CD4-positive, alpha-beta T cell treated with Interleukin-4 for 4 hours (primary cell): ENCODE results near the gene PCDHB14.
"Not testable (repeated sequence)": the region's sequence is repeated elsewhere in the genome, so short reads cannot be mapped to it uniquely, and the experiment has no call there.

ENCODE experiments used
- DNase-seq: peaks from one replicate; pipeline ENCODE4 v3.0.0-alpha.2; 2020

Gene PCDHB14

DNA sequence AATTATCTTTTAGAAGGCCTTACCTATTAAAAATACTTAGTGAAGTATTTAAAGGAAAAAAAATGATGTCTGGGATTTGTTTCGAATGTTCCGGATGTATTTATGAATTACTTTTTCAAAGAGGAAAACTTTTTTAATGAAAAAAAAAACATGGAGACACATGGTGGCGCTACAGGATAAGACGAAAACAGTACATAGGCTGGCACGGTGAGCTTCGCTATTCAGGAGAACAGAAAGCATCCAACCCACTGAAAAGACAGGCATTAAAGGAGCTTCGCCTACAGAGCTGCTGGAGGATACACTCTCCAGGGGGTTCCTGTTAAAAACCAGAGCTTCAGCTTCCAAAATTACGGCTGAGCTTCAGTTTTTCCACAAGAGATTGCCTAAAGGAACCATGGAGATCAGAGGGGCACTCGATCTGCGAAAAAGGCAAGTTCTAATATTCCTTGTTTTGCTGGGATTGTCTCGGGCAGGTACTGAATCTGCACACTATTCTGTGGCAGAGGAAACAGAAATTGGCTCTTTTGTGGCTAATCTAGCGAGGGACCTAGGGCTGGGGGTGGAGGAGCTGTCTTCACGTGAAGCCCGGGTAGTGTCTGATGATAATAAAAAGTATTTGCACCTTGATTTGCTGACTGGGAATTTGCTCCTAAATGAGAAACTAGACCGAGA lies at the start of gene PCDHB14:
TSS of gene PCDHB14 (plus strand) at position 232 of the 672 bp plus-strand sequence. CDS start at position 395, 163 bp downstream.
- DNase-seq: no peak

DNA sequence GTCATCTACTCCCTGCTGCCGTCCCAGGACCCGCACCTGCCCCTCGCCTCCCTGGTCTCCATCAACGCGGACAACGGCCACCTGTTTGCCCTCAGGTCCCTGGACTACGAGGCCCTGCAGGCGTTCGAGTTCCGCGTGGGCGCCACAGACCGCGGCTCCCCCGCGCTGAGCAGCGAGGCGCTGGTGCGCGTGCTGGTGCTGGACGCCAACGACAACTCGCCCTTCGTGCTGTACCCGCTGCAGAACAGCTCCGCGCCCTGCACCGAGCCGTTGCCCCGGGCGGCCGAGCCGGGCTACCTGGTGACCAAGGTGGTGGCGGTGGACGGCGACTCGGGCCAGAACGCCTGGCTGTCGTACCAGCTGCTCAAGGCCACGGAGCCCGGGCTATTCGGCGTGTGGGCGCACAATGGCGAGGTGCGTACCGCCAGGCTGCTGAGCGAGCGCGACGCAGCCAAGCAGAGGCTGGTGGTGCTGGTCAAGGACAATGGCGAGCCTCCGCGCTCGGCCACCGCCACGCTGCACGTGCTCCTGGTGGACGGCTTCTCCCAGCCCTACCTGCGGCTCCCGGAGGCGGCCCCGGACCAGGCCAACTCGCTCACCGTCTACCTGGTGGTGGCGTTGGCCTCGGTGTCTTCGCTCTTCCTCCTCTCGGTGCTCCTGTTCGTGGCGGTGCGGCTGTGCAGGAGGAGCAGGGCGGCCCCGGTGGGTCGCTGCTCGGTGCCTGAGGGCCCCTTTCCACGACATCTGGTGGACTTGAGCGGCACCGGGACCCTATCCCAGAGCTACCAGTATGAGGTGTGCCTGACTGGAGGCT lies 48.6 kb upstream of the PCDHB14 start:
- DNase-seq: not testable (repeated sequence)

DNA sequence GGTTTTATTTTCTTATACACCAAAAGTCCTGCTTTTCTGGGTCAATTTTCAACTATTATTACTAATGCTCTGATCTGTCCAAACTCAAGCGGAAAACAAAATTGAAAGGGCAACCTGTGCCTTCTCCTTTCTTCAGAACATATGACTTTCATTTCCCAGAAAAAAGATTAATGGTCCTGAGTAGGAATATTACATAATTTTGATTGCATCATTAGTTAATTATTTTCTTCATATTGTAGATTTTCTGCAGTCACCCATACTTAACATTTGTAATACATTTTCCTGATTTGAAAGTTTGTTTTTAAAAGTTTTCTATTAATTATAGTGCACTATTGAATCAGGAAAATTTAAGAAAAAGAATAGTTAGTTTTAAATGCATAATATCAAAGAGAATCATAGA lies 47.2 kb upstream of the PCDHB14 start:
- no peak for DNase-seq

DNA sequence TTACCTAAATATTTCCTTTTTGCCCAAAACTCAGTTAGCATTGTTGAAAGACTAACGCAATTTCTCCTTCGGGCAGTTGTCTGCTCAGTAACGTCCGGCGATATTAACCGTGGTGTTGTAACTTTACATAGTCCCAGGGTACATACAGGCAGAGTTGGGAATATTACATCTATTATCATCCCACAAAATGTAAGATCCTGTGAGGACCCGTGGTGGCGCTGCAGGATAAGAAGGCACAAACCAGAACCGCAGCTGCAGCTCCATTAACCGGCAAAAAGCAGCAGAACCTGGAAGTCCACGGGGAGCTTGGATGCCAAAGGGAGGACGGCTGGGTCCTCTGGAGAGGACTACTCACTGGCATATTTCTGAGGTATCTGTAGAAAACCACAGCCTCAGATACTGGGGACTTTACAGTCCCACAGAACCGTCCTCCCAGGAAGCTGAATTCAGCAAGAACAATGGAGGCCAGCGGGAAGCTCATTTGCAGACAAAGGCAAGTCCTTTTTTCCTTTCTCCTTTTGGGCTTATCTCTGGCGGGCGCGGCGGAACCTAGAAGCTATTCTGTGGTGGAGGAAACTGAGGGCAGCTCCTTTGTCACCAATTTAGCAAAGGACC lies 45.5 kb upstream of the PCDHB14 start, which contains the start of gene PCDHB8:
TSS of gene PCDHB8 (plus strand) at position 214 of the 615 bp plus-strand sequence. CDS start at position 459, 245 bp downstream.
- DNase-seq: not testable (repeated sequence)

DNA sequence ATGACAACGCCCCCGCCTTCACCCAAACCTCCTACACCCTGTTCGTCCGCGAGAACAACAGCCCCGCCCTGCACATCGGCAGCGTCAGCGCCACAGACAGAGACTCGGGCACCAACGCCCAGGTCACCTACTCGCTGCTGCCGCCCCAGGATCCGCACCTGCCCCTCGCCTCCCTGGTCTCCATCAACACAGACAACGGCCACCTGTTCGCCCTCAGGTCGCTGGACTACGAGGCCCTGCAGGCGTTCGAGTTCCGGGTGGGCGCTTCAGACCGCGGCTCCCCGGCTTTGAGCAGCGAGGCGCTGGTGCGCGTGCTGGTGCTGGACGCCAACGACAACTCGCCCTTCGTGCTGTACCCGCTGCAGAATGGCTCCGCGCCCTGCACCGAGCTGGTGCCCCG lies 43.8 kb upstream of the PCDHB14 start:
- DNase-seq: not testable (repeated sequence)

DNA sequence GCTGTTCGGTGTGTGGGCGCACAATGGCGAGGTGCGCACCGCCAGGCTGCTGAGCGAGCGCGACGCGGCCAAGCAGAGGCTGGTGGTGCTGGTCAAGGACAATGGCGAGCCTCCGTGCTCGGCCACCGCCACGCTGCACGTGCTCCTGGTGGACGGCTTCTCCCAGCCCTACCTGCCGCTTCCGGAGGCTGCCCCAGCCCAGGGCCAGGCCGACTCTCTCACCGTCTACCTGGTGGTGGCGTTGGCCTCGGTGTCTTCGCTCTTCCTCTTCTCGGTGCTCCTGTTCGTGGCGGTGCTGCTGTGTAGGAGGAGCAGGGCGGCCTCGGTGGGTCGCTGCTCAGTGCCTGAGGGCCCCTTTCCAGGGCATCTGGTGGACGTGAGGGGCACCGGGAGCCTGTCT lies 43.3 kb upstream of the PCDHB14 start:
- DNase-seq: not testable (repeated sequence)

DNA sequence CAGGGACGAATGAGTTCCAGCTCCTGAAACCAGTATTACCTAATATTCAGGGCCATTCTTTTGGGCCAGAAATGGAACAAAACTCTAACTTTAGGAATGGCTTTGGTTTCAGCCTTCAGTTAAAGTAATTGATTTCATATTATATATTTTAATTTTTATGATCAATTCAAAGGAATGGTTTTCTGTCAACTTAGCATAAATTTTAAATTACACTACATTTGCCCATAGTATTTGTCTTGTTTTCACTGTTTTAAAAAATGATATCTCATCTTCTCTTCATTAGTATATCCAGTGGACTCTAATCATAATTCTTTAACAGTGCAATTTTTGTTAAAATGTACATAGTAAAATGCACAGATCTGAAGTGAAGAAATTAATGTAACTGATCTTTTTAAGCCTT lies 42.8 kb upstream of the PCDHB14 start:
- no peak for DNase-seq

DNA sequence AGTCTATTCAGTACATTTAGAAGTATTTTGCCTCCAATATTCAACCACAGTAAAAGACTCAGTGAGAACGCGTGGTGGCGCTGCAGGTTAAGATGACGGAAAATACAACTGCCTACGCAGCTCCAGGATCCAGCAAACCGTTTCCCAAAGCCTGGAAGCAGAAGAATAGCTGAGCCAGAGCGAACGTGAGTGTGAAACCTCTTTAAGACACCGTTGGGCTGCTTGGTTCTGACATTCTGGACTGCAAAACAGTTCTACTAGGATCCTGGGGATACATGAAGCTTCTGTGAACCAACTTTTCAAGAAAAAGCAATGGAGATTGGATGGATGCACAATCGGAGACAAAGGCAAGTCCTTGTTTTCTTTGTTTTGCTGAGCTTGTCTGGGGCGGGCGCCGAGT lies 40.9 kb upstream of the PCDHB14 start, which contains the start of gene PCDHB16:
TSS of gene PCDHB16 (plus strand) at position 140 of the 400 bp plus-strand sequence. CDS start at position 313, 173 bp downstream.
- no peak for DNase-seq

DNA sequence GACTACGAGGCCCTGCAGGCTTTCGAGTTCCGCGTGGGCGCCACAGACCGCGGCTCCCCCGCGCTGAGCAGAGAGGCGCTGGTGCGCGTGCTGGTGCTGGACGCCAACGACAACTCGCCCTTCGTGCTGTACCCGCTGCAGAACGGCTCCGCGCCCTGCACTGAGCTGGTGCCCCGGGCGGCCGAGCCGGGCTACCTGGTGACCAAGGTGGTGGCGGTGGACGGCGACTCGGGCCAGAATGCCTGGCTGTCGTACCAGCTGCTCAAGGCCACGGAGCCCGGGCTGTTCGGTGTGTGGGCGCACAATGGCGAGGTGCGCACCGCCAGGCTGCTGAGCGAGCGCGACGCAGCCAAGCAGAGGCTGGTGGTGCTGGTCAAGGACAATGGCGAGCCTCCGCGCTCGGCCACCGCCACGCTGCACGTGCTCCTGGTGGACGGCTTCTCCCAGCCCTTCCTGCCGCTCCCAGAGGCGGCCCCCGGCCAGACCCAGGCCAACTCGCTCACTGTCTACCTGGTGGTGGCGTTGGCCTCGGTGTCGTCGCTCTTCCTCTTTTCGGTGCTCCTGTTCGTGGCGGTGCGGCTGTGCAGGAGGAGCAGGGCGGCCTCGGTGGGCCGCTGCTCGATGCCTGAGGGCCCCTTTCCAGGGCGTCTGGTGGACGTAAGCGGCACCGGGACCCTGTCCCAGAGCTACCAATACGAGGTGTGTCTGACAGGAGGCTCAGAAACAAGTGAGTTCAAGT lies 38.9 kb upstream of the PCDHB14 start:
- not testable (repeated sequence) for DNase-seq

DNA sequence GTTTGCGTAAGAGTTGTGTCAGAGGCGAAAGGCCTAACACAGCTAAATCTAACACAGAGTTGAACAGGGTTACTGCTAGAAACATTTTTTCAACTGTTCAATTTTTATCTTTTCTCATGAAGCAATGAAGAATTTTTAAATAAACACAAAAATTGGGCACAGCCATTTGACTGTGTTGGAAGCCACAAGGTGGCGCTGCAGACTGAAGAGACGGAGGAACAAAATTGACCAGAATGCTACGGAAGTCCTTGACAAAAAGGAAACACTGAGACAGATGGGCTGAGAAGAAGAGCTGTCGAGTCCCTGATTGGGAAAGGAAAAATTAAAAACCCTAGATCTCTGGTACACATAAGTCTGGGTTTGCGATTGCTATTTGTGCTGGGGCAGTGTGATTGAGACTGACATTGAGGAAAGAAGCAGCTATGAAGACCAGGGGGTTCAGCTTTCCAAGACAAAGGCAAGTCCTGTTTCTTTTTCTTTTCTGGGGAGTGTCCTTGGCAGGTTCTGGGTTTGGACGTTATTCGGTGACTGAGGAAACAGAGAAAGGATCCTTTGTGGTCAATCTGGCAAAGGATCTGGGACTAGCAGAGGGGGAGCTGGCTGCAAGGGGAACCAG lies 36.1 kb upstream of the PCDHB14 start, which contains the start of gene PCDHB9:
TSS of gene PCDHB9 (plus strand) at position 265 of the 616 bp plus-strand sequence. CDS start at position 423, 158 bp downstream.
- DNase-seq: peak; percentile 19

DNA sequence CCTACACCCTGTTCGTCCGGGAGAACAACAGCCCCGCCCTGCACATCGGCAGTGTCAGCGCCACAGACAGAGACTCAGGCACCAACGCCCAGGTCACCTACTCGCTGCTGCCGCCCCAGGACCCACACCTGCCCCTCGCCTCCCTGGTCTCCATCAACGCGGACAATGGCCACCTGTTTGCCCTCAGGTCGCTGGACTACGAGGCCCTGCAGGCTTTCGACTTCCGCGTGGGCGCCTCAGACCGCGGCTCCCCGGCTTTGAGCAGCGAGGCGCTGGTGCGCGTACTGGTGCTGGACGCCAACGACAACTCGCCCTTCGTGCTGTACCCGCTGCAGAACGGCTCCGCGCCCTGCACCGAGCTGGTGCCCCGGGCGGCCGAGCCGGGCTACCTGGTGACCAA lies 34.5 kb upstream of the PCDHB14 start:
- not testable (repeated sequence) for DNase-seq

DNA sequence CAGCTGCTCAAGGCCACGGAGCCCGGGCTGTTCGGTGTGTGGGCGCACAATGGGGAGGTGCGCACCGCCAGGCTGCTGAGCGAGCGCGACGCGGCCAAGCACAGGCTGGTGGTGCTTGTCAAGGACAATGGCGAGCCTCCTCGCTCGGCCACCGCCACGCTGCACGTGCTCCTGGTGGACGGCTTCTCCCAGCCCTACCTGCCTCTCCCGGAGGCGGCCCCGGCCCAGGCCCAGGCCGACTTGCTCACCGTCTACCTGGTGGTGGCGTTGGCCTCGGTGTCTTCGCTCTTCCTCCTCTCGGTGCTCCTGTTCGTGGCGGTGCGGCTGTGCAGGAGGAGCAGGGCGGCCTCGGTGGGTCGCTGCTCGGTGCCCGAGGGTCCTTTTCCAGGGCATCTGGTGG lies 34.0 kb upstream of the PCDHB14 start:
- not testable (repeated sequence) for DNase-seq

DNA sequence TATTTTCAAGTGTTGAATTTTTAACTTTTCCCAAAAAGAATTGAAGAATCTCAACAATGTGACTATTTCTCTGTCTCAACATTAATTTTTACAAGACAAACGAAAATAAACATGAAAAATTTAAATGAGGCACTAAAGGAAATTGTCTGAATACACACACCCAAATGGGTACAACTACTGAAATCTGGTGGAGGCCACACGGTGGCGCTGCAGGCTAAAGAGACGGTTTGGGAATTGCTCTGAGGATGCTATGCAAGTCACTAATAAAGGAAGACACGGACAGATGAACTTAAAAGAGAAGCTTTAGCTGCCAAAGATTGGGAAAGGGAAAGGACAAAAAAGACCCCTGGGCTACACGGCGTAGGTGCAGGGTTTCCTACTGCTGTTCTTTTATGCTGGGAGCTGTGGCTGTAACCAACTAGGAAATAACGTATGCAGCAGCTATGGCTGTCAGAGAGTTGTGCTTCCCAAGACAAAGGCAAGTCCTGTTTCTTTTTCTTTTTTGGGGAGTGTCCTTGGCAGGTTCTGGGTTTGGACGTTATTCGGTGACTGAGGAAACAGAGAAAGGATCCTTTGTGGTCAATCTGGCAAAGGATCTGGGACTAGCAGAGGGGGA lies 30.9 kb upstream of the PCDHB14 start, which contains the start of gene PCDHB10:
TSS of gene PCDHB10 (plus strand) at position 244 of the 616 bp plus-strand sequence. CDS start at position 444, 200 bp downstream.
- DNase-seq: no peak

DNA sequence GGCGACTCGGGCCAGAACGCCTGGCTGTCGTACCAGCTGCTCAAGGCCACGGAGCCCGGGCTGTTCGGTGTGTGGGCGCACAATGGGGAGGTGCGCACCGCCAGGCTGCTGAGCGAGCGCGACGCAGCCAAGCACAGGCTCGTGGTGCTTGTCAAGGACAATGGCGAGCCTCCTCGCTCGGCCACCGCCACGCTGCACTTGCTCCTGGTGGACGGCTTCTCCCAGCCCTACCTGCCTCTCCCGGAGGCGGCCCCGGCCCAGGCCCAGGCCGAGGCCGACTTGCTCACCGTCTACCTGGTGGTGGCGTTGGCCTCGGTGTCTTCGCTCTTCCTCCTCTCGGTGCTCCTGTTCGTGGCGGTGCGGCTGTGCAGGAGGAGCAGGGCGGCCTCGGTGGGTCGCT lies 28.8 kb upstream of the PCDHB14 start:
- DNase-seq: not testable (repeated sequence)

DNA sequence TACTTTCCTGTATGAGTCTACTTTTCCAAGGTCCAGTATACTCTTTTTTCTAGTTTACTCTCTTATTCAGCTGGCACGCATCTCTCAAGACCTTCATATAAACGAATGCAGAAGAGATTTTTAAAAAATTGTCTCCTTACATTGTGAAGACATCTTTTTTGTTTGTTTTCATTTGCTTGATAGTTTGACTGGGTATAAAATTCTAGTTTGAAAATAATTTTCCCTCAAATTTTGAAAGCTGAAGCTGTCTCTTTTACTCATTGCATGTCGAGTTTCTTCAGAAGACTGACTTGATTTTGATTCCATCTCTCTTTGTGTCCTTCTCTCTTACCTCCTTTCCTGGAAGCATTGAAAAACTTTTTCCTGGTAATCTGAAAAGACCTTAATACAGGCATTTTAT lies 26.8 kb upstream of the PCDHB14 start:
- DNase-seq: no peak

DNA sequence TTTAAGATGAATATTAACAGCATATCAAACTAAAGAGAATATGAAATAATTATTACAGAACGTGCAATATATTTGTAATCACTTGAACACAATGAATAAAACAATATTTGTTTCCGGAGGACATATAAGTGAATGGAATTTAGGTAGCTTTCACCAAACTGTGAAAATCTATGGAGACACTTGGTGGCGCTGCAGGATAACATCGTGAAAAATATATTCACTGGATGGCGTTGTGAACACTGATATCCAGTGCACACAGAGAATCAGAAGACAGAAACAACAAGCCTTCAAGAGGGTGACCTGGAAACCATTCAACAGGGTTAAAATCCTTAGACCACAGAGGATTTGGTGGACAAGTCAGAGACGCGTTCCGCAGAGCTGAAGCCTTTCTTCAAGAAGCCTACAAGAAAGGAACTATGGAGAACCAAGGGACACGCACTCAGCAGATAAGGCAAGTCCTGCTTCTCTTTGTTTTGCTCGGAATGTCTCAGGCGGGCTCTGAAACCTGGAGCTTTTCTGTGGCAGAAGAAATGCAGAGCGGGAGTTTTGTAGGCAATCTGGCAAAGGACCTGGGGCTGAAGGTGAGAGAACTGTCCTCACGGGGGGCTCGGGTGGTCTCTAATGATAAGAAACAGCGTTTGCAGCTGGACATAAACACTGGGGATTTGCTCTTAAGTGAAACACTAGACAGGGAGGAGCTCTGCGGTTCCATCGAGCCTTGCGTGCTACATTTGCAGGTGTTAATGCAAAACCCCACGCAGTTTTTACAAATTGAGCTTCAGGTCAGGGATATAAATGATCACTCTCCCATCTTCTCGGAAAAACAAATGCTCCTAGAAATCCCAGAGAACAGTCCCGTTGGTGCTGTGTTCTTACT lies 23.5 kb upstream of the PCDHB14 start, which contains the start of gene PCDHB11:
TSS of gene PCDHB11 (plus strand) at position 269 of the 877 bp plus-strand sequence. CDS start at position 417, 148 bp downstream.
- no peak for DNase-seq

DNA sequence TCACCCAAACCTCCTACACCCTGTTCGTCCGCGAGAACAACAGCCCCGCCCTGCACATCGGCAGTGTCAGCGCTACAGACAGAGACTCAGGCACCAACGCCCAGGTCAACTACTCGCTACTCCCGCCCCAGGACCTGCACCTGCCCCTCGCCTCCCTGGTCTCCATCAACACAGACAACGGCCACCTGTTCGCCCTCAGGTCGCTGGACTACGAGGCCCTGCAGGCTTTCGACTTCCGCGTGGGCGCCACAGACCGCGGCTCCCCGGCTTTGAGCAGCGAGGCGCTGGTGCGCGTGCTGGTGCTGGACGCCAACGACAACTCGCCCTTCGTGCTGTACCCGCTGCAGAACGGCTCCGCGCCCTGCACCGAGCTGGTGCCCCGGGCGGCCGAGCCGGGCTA lies 22.0 kb upstream of the PCDHB14 start:
- DNase-seq: not testable (repeated sequence)

DNA sequence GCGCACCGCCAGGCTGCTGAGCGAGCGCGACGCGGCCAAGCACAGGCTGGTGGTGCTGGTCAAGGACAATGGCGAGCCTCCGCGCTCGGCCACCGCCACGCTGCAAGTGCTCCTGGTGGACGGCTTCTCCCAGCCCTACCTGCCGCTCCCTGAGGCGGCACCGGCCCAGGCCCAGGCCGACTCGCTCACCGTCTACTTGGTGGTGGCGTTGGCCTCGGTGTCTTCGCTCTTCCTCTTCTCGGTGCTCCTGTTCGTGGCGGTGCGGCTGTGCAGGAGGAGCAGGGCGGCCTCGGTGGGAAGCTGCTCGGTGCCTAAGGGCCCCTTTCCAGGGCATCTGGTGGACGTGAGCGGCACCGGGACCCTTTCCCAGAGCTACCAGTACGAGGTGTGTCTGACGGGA lies 21.5 kb upstream of the PCDHB14 start:
- not testable (repeated sequence) for DNase-seq

DNA sequence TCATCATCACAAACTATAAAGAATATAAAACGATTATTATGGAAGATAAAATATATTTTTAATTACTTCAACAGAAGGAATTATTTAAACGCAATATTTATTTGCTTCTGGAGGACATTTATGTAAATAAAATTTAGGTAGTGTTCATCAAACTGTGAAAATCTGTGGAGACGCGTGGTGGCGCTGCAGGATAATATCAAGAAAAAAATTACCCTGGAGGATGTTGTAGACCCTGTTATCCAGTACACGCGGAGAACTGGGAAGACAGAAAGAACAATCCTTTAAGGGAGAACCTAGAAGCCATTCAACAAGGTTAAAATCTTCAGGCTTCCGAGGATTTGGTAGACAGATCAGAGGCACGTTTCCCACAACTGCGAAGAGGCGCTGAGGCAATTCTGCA lies 14.7 kb upstream of the PCDHB14 start, which contains the start of gene PCDHB12:
TSS of gene PCDHB12 (plus strand) at position 242 of the 400 bp plus-strand sequence. CDS start 189 bp downstream, outside the sequence.
- DNase-seq: no peak

DNA sequence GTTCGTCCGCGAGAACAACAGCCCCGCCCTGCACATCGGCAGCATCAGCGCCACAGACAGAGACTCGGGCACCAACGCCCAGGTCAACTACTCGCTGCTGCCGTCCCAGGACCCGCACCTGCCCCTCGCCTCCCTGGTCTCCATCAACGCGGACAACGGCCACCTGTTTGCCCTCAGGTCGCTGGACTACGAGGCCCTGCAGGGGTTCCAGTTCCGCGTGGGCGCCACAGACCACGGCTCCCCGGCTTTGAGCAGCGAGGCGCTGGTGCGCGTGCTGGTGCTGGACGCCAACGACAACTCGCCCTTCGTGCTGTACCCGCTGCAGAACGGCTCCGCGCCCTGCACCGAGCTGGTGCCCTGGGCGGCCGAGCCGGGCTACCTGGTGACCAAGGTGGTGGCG lies 12.9 kb upstream of the PCDHB14 start:
- not testable (repeated sequence) for DNase-seq
